Uterus (tissue), 4 donors: ENCODE results near the gene HOXC5. TPM values are rescaled to one million over a fixed set of nuclear protein-coding genes. Genes with fewer than 3 reads are reported as not detected.

Experiments used
- DNase-seq, 2 donors: peaks; one replicate each; pipeline ENCODE4 v3.0.0-alpha.2; 2019 to 2020
- H3K27ac ChIP-seq, 2 donors: fragments of 200-600 bp; sonication (generic); 1 replicate in 1 of 2; 2 replicates in 1 of 2; pipeline ENCODE4 v1.5.1; 2016 to 2018
- H3K27me3 ChIP-seq, 2 donors: fragments of 200-600 bp; sonication (generic); one replicate each; pipeline ENCODE4 v1.5.1; 2018 to 2019; ENCODE audit warnings: control low read depth in 1 of 2
- H3K36me3 ChIP-seq, 2 donors: fragments of 200-600 bp; sonication (generic); one replicate each; pipeline ENCODE4 v1.5.1; 2019; ENCODE audit warnings: control low read depth in 1 of 2
- H3K4me1 ChIP-seq, 2 donors: fragments of 200-600 bp; sonication (generic); one replicate each; pipeline ENCODE4 v1.5.1; 2018 to 2019; ENCODE audit warnings: control low read depth in 1 of 2
- H3K4me3 ChIP-seq, 2 donors: fragments of 200-600 bp; sonication (generic); 1 replicate in 1 of 2; 2 replicates in 1 of 2; pipeline ENCODE4 v1.5.1; 2018 to 2019; ENCODE audit warnings: mild to moderate bottlenecking in 1 of 2
- H3K9me3 ChIP-seq, 2 donors: fragments of 200-600 bp; sonication (generic); one replicate each; pipeline ENCODE4 v1.5.1; 2019; ENCODE audit warnings: control low read depth in 1 of 2
- CTCF ChIP-seq, 4 experiments: fragments of 200-600 bp in 2 of 4; fragments of 450-650 bp in 2 of 4; sonication (generic) in 2 of 4; IDR thresholded peaks; one replicate each; pipeline ENCODE4 v1.5.1; 2016 to 2019; ENCODE audit warnings: antibody characterized with exemption in 4 of 4, mild to moderate bottlenecking in 2 of 4, moderate library complexity in 1 of 4
- POLR2A ChIP-seq, 2 donors: fragments of 450-650 bp; IDR thresholded peaks; one replicate each; pipeline ENCODE4 v1.6.1; 2016; ENCODE audit warnings: antibody characterized with exemption in 2 of 2, mild to moderate bottlenecking in 1 of 2, moderate library complexity in 1 of 2
- intact Hi-C: fragments of 100-400 bp; cut with DNase I; formaldehyde crosslinking; loops from one replicate; pipeline ENCODE4 v1.15.1; 2023; ENCODE audit warnings: low total_unique reads
- total RNA-seq, 4 donors: library from RNA; depleted of rRNA in 3 of 4; stranded (reverse); fragments of >200 nt in 3 of 4; gene quantifications; one replicate each; pipeline versions ENCODE4 v1.1.0 to v1.2.4, GENCODE V29; 2014 to 2023
- donor health status: DM: yes; HTN: yes; CAD: no.

Gene HOXC5
- total RNA-seq, 4 donors from 2014 or later: 3.5 to 10.2 TPM; not detected in 2

DNA sequence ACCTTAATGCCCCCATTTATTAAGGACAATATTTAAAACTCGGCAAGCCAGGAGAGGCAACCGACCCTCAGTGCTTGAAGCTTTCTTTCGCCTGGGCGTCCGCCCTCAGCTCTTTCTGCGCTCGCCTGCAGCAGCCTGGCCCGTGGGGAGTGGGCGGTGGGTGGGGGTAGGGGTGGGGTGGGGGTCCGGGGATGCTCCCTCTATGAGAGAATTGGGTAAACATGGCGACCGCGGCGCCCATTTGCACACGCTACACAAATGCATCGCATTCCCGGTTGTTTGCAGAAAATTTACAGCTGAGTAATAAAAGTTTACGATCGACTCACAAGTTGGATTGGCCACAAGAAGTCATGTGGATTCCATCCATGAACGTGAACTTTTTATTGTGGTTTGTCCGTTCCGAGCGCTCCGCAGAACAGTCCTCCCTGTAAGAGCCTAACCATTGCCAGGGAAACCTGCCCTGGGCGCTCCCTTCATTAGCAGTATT lies 16.3 kb upstream of the HOXC5 start:
- DNase-seq: peak; percentile 49 to 63
- H3K36me3 ChIP-seq: no peaks in the 10 kb centered on the region
- intact Hi-C loops: no loop called here
- peak overlapping the region; percentile 32 to 49 for H3K4me3 ChIP-seq
- no peaks in the 10 kb centered on the region for H3K4me1 ChIP-seq
- H3K9me3 ChIP-seq: no peaks in the 10 kb centered on the region
- TF ChIP-seq CTCF (IDR thresholded peaks at IDR 0.05) (no peak), POLR2A (IDR thresholded peaks at IDR 0.05) (peak in 1 of 2 donors; percentile 22)
- H3K27me3 ChIP-seq: peaks cover 0 to 19% of the 10 kb centered on the region in 2 donors
- peak overlapping the region; percentile 84 for H3K27ac ChIP-seq

- H3K27me3 ChIP-seq: peaks cover 0 to 12% of the 10 kb centered on the region in 2 donors
- intact Hi-C loops: no loop called here
- no peaks in the 10 kb centered on the region for H3K4me1 ChIP-seq
- H3K27ac ChIP-seq: peak overlapping the region; percentile 84
- H3K9me3 ChIP-seq: no peaks in the 10 kb centered on the region
- H3K36me3 ChIP-seq: no peaks in the 10 kb centered on the region
- TF ChIP-seq POLR2A (IDR thresholded peaks at IDR 0.05) (no peak), CTCF (IDR thresholded peaks at IDR 0.05) (no peak)
- no peak for DNase-seq
- H3K4me3 ChIP-seq: peak overlapping the region; percentile 32 to 49
Observed at GRCh38 chr12:54017027-54017788, 15.6 kb upstream of the HOXC5 start.

DNA sequence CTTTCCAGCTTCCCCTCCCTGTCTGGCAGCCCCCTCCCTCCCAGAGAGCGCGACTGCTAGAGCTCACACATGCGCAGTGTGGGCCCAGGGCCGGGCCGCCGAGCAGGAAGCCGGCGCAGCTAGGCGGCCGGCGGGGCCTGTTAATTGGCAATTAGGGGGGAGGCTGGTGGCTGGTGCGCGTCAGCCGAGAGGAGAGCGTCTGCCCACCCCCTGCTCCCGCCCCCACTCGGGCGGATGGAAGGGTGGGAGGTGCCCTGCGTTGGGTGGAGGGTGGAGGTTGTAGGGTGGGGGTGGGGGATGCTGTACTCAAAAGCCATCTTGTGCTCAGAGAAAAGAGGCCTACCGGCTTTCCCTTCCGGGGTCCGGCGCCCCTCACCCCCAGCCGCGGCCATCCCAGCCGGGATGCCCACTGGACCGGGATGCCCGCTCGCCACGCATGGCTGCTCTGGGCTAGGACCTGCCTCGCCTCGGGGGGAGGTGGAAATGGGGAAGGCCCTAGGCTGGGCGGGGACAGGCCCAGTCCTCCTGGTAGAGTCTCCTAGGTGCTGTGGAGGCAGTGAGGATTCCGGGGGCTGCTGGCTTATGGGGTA lies 14.9 kb upstream of the HOXC5 start:
- intact Hi-C loops: no loop called here
- H3K9me3 ChIP-seq: no peaks in the 10 kb centered on the region
- H3K27me3 ChIP-seq: peaks cover 0 to 12% of the 10 kb centered on the region in 2 donors
- H3K36me3 ChIP-seq: no peaks in the 10 kb centered on the region
- peak; percentile 62 to 93 for DNase-seq
- TF ChIP-seq POLR2A (IDR thresholded peaks at IDR 0.05) (peak; percentile 39 to 41), CTCF (IDR thresholded peaks at IDR 0.05) (peak in 1 of 4 experiments; percentile 8)
- H3K27ac ChIP-seq: peak overlapping the region; percentile 84
- H3K4me3 ChIP-seq: peak overlapping the region; percentile 32 to 49
- no peaks in the 10 kb centered on the region for H3K4me1 ChIP-seq

DNA sequence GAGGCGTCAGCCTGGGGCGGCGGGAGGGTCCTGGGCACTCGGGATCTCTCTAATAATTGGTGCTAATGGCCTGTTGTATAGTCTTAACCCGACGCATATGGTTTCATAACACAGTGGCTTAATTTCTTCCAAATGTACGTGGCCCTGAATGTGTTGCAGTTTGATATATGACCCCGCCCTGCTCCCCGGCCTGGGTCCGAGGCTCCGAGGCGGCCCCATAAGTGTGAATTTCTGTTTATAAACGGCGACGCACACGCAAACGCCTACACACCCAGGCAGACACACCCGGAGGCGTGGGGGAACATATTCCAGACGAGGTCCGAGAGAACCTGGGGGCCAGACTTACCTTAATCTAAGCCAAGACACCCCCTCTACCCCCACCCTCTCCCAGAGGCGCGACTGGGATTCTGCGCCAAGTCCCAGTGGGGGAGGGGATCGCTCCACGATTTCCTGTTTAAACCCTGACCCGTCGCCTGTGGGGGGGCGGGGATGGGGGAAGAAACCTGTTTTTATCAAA lies 14.3 kb upstream of the HOXC5 start:
- no peaks in the 10 kb centered on the region for H3K9me3 ChIP-seq
- intact Hi-C loops: no loop called here
- no peaks in the 10 kb centered on the region for H3K36me3 ChIP-seq
- no peak for TF ChIP-seq CTCF (IDR thresholded peaks at IDR 0.05)
- no peak for TF ChIP-seq POLR2A (IDR thresholded peaks at IDR 0.05)
- H3K4me1 ChIP-seq: no peaks in the 10 kb centered on the region
- peak overlapping the region; percentile 84 for H3K27ac ChIP-seq
- H3K4me3 ChIP-seq: peak overlapping the region; percentile 32 to 49
- DNase-seq: peak in 1 of 2 donors; percentile 80
- peaks cover 0 to 12% of the 10 kb centered on the region in 2 donors for H3K27me3 ChIP-seq
